ENCODE results near the gene FAU.

Gene FAU

DNA sequence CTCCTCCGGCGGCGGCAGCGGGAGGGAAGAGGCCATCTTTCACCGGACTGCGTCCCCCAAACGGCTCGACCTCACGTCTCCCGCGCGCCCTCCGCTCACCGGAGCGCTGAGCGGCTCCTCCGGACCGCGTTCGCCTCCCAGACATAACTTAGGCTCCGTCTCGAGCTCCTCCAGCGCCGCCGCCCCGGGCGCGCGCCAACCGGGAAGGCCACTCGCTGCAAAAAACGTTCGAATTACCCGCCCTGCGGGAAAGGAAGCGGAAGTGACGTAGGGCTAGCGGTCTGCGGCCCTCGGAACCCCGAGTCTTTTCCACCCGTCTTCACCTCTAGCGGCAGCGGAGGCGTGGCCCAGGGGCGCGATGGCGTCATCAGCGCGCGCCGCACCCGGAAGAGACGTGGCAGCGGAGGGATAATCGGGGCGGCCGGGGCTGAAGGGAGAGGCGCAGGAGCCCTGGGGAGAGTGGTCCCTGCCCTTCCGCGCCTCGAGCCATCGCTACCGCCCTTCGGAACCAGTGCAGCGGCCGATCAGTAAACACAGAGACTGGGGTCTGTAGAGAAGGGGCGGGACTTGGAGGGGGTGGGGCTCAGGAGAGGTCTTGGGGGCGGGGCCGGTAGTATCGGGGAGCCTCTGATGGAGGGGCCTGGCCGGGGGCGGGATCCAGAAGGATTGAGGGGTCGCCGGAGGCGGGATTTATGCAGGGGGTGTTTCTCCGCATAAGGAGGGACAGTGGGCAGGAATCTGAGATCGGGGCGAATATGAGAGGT is 37.9 kb downstream of the FAU start, which contains the start of the genes CDCA5 and ZFPL1:
CDCA5 (minus strand) TSS at position 207 of the 764 bp plus-strand sequence; CDS start at position 145, 62 bp downstream.
ZFPL1 (plus strand) TSS at position 389 of the 764 bp plus-strand sequence. CDS start 477 bp downstream, outside the sequence.
- Histone ChIP-seq H3K27me3 (ENCODE audit: insufficient read depth, low read depth, severe bottlenecking) (no peaks in the 10 kb centered on the region), H3K36me3 (peaks cover 51% of the 10 kb centered on the region), H3K9me3 (ENCODE audit: severe bottlenecking) (no peaks in the 10 kb centered on the region), H3K4me3 (ENCODE audit: low read depth, low read length) (peak within 1 kb of the TSS; percentile 90), H3K27ac (peak within 1 kb of the TSS; percentile 97)
- peak; percentile 95 for DNase-seq
- TF ChIP-seq, protein P1, sequence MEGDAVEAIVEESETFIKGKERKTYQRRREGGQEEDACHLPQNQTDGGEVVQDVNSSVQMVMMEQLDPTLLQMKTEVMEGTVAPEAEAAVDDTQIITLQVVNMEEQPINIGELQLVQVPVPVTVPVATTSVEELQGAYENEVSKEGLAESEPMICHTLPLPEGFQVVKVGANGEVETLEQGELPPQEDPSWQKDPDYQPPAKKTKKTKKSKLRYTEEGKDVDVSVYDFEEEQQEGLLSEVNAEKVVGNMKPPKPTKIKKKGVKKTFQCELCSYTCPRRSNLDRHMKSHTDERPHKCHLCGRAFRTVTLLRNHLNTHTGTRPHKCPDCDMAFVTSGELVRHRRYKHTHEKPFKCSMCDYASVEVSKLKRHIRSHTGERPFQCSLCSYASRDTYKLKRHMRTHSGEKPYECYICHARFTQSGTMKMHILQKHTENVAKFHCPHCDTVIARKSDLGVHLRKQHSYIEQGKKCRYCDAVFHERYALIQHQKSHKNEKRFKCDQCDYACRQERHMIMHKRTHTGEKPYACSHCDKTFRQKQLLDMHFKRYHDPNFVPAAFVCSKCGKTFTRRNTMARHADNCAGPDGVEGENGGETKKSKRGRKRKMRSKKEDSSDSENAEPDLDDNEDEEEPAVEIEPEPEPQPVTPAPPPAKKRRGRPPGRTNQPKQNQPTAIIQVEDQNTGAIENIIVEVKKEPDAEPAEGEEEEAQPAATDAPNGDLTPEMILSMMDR (IDR thresholded peaks at IDR 0.05; ENCODE audit: low read depth, low read length), result no peak

DNA sequence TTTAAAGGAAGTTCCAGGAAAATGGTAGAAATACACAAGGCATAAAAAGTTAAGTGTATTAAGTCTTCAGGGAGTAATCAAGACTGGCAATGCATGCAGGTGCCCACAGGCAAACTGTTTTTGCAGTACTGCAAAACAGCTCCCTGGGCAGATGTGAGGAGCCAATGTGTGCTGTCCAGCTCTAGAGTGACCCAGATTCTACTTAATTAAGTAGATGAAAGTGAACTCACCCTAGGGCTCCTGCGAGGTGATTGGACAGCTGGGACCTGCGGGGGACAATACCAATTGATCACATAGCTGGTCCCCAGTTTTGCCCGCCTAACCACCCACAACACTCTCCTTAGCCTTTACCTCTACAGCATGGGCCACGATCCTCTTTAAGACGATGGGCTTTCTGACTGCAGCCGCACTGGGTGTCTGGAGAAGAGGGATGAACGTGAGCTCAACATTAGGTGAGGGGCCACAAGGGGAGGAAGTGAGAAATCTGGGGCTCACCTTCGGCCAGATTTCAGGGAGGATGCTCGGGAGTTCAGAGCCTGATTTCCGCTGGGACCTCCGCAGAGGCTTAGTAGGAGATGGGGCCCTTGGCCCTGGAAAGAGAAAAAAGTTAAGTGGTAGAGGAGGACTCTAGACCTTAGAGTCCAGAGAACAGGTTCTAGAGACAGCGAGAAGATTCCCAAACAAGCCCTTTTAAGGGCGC is 38.6 kb downstream of the FAU start:
- Histone ChIP-seq H3K27me3 (ENCODE audit: insufficient read depth, low read depth, severe bottlenecking) (no peaks in the 10 kb centered on the region), H3K4me3 (ENCODE audit: low read depth, low read length) (peak overlapping the region; percentile 90), H3K27ac (peak overlapping the region; percentile 97), H3K9me3 (ENCODE audit: severe bottlenecking) (no peaks in the 10 kb centered on the region), H3K36me3 (peaks cover 58% of the 10 kb centered on the region)
- no peak for DNase-seq
- TF ChIP-seq, protein P1 (IDR thresholded peaks at IDR 0.05; ENCODE audit: low read depth, low read length), result no peak

- Histone ChIP-seq H3K9me3 (ENCODE audit: severe bottlenecking) (no peaks in the 10 kb centered on the region), H3K4me3 (ENCODE audit: low read depth, low read length) (no peak overlapping the region), H3K27me3 (ENCODE audit: insufficient read depth, low read depth, severe bottlenecking) (no peaks in the 10 kb centered on the region), H3K27ac (peak overlapping the region; percentile 59), H3K36me3 (peaks cover 57% of the 10 kb centered on the region)
- DNase-seq, result no peak
- TF ChIP-seq, protein P1 (IDR thresholded peaks at IDR 0.05; ENCODE audit: low read depth, low read length), result no peak
Observed at GRCh38 chr11:65078786-65079342, 43.1 kb downstream of the FAU start.

GRCh38 chr11:65078151-65078550 is 43.8 kb downstream of the FAU start:
- TF ChIP-seq, protein P1 (IDR thresholded peaks at IDR 0.05; ENCODE audit: low read depth, low read length), result peak; percentile 90
- Histone ChIP-seq H3K36me3 (peaks cover 51% of the 10 kb centered on the region), H3K9me3 (ENCODE audit: severe bottlenecking) (no peaks in the 10 kb centered on the region), H3K27ac (peak overlapping the region; percentile 59), H3K27me3 (ENCODE audit: insufficient read depth, low read depth, severe bottlenecking) (no peaks in the 10 kb centered on the region), H3K4me3 (ENCODE audit: low read depth, low read length) (peak overlapping the region; percentile 12; the same call in 1 of the 2 replicates)
- DNase-seq, result peak; percentile 81

GRCh38 chr11:65077451-65077850 is 44.5 kb downstream of the FAU start:
- peak; percentile 94 for DNase-seq
- H3K27ac ChIP-seq, result peak overlapping the region; percentile 59

More at GRCh38 chr11:65077451-65077850, 44.5 kb downstream of the FAU start:
- TF ChIP-seq, protein P1 (IDR thresholded peaks at IDR 0.05; ENCODE audit: low read depth, low read length), result peak; percentile 71
- H3K27me3 ChIP-seq (ENCODE audit: insufficient read depth, low read depth, severe bottlenecking), result no peaks in the 10 kb centered on the region
- peaks cover 45% of the 10 kb centered on the region for H3K36me3 ChIP-seq
- H3K9me3 ChIP-seq (ENCODE audit: severe bottlenecking), result no peaks in the 10 kb centered on the region
- H3K4me3 ChIP-seq (ENCODE audit: low read depth, low read length), result no peak overlapping the region
